ENCODE measurements around the gene PPL. TPM values are rescaled to one million over a fixed set of nuclear protein-coding genes. Genes with fewer than 3 reads are reported as not detected.

PPL gene
- total RNA-seq, 1 experiment from 2014 or later: 56.4 TPM

GRCh38 chr16:4904108-4904941 lies 32.6 kb downstream of the PPL start:
- H3K27me3 ChIP-seq (ENCODE audit: insufficient read depth, low read length): no peaks in the 10 kb centered on the region
- ATAC-seq (no peak), DNase-seq (ENCODE audit: low read depth, low spot score) (no peak)
- CTCF ChIA-PET: no interaction called here
- no peak overlapping the region for H3K27ac ChIP-seq (ENCODE audit: low read depth, low read length)
- no peaks in the 10 kb centered on the region for H4K20me1 ChIP-seq (ENCODE audit: insufficient read depth)
- TF ChIP-seq YY1 (IDR thresholded peaks at IDR 0.05; ENCODE audit: extremely low read depth, insufficient replicate concordance, low read depth, low read length): no peak
- no peak for TF ChIP-seq EZH2 (IDR thresholded peaks at IDR 0.05)
- TF ChIP-seq JUND (IDR thresholded peaks at IDR 0.05): no peak
- no peak for TF ChIP-seq SRF (IDR thresholded peaks at IDR 0.05; ENCODE audit: low read depth)
- TF ChIP-seq CEBPB (IDR thresholded peaks at IDR 0.05; ENCODE audit: low read depth): no peak
- no peak for TF ChIP-seq ZNF274 (IDR thresholded peaks at IDR 0.05; ENCODE audit: low read depth, low read length)
- no peak for TF ChIP-seq ATF3 (IDR thresholded peaks at IDR 0.05)
- TF ChIP-seq MAX (IDR thresholded peaks at IDR 0.05): no peak
- no peak for TF ChIP-seq TCF7L2 (IDR thresholded peaks at IDR 0.05; ENCODE audit: borderline replicate concordance, extremely low read depth, insufficient read depth, insufficient read length)
- no peak for TF ChIP-seq POLR2AphosphoS5 (IDR thresholded peaks at IDR 0.05; ENCODE audit: low read depth, low read length)
- TF ChIP-seq POLR2A (IDR thresholded peaks at IDR 0.05; ENCODE audit: borderline replicate concordance, extremely low read depth, insufficient read depth, insufficient read length): no peak
- no peak for TF ChIP-seq EZH2phosphoT487 (IDR thresholded peaks at IDR 0.05; ENCODE audit: borderline replicate concordance)
- TF ChIP-seq REST (IDR thresholded peaks at IDR 0.05; ENCODE audit: low read depth): no peak
- TF ChIP-seq ZBTB33 (IDR thresholded peaks at IDR 0.05; ENCODE audit: extremely low read depth, insufficient replicate concordance, low read length): no peak
- no peak for TF ChIP-seq RAD21 (IDR thresholded peaks at IDR 0.05; ENCODE audit: low read depth)
- no peak for TF ChIP-seq EGR1 (IDR thresholded peaks at IDR 0.05; ENCODE audit: low read depth)
- no peak for TF ChIP-seq FOSL1 (IDR thresholded peaks at IDR 0.05; ENCODE audit: low read depth)
- no peaks in the 10 kb centered on the region for H3K9me2 ChIP-seq (ENCODE audit: insufficient read depth)
- intact Hi-C loops (cut with micrococcal nuclease): no loop called here
- no peak overlapping the region for H3K9ac ChIP-seq (ENCODE audit: low read length)
- H3K79me2 ChIP-seq (ENCODE audit: insufficient read depth, low read length): no peaks in the 10 kb centered on the region
- POLR2A ChIA-PET: no interaction called here
- RAD21 ChIA-PET (ENCODE audit: low non-redundant PET in 1 of 2, low total read pairs in 2 of 2, uncharacterized antibody in 2 of 2, unreplicated experiment in 2 of 2): interaction anchor here in 1 of 2 experiments (0.5 kb wide), 1 partner anchor 87 kb away, joined by 3 read pairs; no protein-coding TSS in a partner anchor
- no peaks in the 10 kb centered on the region for H3K9me3 ChIP-seq (ENCODE audit: control insufficient read depth in 1 of 2, insufficient read depth in 1 of 2, low read depth in 1 of 2, low read length in 2 of 2)
- H3K4me3 ChIP-seq (replicated peaks in 1 of 2; ENCODE audit: low read depth in 1 of 2, low read length in 2 of 2): no peak overlapping the region
- H3K36me3 ChIP-seq (ENCODE audit: control insufficient read depth in 1 of 2, insufficient read depth in 2 of 2, low read length in 2 of 2): peaks cover 0 to 4% of the 10 kb centered on the region in 2 experiments; a peak in 2 of 4 replicates
- H3K4me2 ChIP-seq (ENCODE audit: low read length): no peak overlapping the region
- H2AFZ ChIP-seq (ENCODE audit: low read depth, low read length, poor library complexity, severe bottlenecking): no peak overlapping the region
- BruUV-seq (replicated peaks): no TSS peak
- no peaks in the 10 kb centered on the region for H3K4me1 ChIP-seq (ENCODE audit: control insufficient read depth in 1 of 2, insufficient read depth in 2 of 2, low read length in 2 of 2)
